HG03432 (cell line): Measurements from ENCODE around the gene PTPRG.
"Not testable (repeated sequence)": the region's sequence is repeated elsewhere in the genome, so short reads cannot be mapped to it uniquely, and the experiment has no call there.

Experiments used
- ATAC-seq: cut with Tn5 transposase; IDR thresholded peaks from one replicate; pipeline ENCODE4 v1.9.1; 2021; ENCODE audit warnings: mild to moderate bottlenecking, moderate library complexity; ENCODE audit not compliant: unreplicated experiment

Gene PTPRG

DNA sequence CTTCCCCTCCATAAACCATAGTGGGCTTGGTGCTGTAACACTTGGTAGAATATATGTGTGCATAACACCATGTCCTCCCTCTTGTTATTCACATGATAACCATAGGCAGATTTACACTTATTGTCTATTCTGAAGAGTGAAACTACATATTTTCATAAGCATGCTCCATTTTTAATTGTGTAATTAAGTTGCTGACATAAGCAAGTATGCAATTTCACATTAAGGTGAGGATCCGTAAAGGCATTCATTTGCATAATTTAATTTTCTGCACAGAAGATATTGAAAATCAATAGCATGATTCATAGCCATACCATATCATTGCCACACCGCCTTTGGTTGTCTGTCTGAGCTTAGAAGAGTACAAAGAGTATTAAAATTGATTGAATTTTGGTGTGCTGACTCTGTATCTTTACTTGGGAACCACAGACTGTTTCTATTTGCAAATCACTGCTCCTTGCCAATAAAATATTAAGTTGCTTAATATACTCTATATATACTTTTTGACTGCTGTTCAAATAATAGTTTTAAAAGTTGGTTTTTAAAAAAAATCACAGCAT is 182.4 kb downstream of the PTPRG start:
- ATAC-seq = no peak

DNA sequence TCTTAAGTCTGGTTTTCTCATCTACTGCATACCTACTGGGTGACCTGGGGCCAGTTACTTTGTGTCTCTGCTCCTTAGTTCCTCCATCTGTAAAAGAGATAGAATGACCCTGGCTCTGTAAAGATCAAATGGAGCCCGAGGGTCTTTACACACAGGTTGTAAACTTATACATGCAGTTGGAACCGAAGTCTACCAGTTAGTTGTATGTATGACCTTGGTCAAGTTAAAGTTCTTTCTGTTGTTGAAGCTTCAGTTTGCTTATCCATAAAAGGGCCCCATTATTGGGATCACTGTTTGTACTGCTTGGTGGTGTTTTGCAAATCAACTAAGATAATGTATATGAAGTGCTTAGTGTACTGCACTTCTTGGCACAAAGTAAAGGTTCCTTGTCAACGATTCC is 186.9 kb downstream of the PTPRG start:
- no peak for ATAC-seq

DNA sequence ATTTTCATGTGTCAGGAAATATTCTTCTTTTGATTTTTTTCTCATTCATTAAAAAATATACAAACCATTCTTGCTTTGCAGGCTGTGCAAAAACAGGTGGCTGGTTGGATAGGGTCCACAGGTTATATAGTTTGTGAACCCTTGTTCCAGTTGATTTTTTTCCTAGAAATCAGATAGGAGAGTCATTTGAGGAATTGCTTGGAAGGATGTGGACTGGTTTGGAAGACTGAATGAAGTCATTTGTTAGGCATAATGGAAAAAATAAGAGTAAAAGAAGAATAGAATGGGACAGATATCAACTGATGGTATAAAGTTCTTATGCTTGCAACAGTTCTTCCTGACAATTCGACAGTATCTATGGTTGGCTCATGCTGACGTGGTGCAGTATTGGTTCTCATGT is 189.4 kb downstream of the PTPRG start:
- ATAC-seq = no peak

DNA sequence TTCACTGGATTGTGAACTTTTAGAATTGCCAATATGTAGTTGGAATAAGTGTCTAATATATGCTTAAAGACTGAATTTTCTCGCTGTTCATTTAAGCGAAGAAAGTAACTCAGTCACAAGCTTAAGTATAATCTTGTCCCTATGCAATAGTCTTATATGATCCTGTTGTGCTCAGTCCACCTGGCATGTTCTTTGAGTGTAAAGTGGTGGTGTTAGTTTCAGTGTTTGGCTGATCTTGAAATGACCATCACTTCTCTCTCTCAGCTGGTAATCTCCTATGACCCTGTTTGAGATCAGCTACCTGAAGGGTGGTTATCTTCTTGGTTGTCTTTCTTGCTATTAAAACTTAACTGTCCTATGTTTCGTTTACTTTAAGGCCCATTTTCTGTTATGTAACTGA is 197.5 kb downstream of the PTPRG start:
- ATAC-seq = no peak

DNA sequence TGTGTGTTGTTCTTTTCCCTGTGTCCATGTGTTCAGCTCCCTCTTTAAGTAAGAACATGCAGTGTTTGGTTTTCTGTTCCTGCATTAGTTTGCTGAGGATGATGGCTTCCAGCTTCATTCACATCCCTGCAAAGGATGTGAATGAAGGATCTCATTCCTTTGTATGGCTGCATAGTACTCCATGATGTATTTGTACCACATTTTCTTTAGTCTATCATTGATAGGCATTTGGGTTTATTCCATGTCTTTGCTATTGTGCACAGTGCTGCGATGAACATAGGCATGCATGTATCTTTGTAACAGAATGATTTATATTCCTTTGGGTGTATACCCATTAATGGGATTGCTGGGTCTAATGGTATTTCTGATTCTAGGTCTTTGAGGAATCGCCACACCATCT is 199.4 kb downstream of the PTPRG start:
- not testable (repeated sequence) for ATAC-seq

DNA sequence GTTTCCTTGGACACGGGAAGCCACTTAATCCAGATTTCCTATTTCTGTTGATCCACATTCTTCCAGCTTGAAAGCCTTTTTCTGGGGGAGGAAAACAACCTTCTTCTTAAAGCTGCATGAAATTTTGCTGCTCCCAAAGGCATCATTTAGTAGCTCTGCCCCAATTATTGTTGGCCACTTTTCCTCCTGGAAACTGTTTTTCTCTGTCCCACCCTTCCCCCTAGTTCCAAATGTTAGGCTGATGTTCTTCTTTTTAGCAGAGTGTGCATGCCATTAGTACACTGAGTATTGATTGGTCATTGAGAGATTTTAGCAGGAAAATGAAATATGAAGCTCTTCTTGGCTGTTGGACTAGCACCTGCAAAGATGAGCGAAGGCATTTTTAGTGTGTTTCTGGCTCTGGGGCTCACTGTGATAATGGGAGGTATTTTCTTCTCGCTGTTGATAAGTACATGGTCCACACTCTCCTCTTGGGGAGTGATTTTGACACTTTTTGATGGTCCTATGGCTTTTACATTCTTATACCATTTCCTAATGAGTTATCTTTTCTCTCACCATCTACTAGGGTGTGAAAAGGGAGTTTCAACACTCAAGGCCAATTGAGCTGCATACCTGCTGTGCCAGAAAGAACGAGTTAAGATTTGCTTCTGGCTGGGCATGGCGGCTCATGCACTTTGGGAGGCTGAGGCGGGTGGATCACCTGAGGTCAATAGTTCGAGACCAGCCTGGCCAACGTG is 200.5 kb downstream of the PTPRG start:
- ATAC-seq = no peak

DNA sequence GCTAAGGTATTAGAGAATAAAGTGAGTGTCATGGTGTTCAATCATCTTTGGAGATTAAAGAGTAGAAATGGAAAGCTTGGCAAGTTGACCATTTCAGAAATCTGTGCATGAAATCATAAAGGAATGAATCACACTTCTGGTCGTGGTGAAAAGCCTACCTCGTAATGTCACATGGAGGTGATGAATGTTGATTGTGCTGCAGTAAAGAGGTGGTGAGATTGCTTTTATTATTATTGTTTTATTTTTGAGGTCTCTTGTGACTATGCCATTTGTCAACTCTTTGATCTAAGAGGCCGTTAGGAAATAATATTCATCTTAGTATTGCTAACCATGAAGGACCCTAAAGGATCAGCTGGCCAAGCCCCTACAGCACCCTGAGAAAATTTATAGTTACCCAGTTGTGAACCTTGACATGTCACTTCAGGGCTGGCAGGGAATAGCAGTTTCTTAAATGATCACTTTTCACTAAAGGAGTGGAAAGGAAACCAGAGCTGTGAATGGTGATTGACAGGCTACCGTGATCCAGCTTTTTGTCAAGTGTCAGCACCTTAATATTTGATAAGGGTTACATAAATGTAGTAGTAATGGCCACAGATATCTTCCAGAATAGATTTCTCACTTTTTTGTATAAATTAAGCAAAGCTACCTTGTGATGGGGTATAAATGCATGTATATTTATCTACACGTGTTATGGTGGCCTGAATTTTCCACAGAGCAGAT is 203.9 kb downstream of the PTPRG start:
- no peak for ATAC-seq

DNA sequence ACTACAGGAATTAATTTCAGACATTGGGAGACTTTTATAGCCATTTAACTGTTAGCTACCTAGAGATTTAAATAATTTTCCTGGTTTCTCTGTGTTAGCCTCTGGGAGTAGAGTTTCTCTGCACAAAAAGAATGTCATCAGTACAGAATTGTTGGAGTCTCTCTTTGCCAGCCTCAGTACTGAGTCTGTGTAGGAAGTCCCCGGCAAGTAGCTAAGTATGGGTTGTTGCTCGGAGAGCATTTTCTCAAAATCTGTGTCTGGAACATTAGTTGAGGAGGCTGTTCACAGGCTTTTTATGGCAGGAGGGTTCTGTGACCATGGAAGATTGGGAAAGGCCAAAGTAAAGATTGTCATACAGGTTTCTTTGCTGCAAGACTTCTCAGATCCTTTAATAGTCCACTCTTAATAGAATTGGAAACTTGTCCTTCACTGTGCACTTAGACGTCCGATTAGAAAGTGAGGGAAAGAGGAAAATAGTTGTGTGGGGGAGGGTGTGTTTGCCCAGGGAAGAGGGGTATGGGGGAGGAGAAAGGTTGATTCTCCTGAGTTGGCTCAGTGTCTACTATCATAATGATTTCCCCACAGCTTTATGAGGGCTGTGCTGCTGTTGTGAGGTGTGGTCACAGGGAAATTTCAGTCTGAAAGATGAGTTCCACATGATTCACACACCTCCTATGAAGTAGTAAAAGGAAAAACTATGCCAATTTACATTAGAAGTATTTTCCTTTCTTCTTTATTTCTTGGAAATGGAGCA is 207.1 kb downstream of the PTPRG start:
- no peak for ATAC-seq

DNA sequence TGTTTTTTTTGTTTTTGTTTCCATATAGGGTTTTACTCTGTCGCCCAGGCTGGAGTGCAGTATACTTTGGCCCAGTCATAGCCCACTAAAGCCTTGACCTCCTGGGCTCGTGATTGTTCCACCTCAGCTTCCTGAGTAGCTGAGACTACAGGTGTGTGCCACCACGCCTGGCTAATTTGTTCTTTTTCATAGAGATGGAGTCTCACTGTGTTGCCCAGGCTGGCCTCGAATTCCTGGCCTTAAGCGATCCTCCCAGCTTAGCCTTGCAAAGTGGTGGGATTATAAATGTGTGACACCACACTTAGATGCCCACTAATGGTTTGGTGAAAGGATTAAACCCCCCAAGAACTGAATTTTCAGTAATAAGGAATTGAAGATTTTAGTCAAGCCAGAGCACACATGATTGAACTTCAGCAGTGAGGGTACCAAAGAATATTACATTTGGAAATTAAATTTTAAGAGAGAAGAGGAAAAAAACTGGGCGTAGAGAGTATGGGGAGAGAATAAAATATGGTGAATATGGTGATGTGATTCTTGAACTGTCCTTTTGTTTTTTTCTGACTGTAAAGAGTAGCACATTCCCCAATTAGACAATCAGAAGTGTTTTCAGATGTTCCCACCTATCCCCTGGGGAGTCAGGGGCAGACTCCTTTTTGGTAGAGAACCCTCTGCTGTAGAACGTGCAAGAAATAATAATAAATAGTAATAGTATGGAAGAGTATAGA is 208.1 kb downstream of the PTPRG start:
- no peak for ATAC-seq

DNA sequence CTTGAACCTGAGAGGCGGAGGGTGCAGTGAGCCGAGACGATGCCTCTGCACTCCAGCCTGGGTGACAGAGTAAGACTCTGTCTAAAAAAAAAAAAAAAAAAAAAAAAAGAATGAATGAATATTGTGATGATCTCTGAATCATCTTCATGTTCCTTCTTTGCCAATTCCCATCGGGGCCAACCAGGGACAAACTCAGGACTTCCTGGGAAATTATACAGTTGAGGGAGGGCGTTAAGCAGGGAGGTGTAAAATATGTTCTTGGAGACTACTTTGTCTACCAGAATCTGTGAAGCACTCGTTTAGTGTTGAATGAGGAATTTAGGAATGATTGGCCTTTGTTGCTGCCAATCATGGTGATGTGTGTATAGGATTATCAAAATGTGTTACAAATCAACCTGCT is 210.6 kb downstream of the PTPRG start:
- no peak for ATAC-seq

DNA sequence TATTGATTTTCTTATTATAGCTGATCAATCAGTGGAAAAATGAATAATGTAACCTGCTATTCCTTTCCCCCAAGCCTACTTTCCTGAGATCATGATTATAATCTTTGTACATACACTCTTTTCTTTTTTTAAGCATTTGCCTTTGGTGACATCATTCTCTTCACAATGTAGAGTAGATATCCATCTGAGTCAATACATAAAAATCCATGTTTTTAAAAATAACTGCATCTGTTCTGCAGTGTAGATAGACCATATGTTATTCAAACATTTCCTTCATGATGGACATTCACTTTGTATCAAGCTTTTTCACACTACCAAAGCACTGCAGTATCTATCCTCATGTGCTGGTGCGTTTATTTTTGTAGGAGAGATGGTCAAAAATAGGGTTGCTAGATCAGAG is 211.1 kb downstream of the PTPRG start:
- no peak for ATAC-seq

DNA sequence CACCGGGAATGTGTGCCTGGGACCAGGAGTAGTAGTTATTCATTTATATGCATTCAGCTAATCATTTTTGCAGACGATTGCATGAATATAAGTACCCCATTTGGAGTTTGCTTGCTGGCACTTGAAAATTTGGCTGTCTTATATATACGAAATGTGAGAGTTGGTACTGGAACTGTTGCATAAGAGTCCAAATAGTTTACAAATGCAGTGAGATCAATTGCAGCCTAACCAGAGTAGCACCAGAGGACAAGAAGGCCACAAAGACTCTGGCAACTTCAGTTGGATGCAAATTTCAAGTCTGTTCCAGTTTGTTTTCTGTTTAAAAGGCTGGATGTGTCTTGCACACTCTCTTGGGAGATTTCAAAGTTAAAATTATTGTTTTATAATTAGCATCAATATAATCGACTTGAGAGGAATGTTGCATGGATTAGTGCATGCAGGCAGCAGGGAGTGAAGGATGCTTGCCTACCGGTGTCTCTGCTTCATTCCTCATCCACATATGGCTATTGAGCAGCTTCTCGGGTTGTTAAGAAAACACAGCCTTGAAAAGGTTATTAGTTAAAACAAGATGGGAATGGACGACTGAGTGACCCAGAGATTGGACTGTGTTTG is 213.0 kb downstream of the PTPRG start:
- no peak for ATAC-seq

DNA sequence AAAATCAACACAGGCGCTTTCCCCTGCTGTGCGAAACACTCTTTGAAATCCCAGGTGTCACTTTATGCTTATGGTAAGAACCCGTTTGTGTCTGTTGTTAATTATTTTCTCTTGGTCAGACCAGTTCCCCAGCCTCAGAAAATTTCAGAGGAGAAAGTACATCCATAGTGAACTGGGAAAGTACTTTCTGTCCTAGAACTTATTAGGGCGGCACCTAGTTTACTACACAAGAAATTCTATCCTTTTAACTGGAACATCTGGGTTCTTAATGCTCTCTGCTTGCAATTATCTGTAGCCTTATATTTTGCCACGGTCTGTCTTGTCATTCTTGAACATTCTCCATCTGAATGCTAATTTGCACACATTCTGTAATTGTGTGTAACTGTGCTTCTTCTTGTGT is 215.0 kb downstream of the PTPRG start:
- ATAC-seq = no peak

DNA sequence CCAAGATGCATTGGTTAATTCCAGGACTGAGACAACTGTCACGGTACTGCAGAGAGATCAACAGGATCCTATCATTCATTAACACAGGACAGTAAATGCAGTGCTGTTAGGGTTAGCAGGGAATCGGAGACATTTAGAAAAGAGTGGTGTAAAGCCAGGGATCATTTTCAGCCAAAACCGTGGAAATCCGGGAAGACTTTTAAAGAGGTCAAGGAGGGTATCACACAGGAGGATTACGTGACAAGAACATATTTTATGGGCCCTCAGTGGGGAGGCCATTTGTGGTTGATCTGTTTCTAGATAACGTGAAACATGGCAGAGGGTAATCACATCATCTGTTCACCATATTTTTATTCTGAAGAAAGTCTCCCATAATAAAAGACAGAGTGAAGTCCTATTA is 216.1 kb downstream of the PTPRG start:
- ATAC-seq = no peak

DNA sequence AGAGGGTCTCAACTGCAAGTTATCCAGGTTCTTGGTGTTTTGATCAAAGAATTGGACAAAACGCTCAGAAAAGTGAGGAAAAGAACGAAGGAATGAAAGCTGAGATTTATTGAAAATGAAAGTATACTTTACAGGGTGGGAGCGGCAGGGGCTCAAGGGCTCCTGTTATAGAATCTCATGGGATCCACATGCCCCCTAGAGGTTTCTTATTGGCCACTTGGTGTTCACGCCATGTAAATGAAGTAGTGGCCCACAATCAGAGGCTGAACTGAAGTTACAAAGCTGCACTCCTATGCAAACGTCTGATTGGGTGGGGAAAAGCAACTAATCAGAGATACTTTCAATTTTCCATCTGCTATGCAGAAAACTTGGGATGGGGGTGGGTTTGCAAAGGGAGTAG is 216.7 kb downstream of the PTPRG start:
- ATAC-seq = no peak

DNA sequence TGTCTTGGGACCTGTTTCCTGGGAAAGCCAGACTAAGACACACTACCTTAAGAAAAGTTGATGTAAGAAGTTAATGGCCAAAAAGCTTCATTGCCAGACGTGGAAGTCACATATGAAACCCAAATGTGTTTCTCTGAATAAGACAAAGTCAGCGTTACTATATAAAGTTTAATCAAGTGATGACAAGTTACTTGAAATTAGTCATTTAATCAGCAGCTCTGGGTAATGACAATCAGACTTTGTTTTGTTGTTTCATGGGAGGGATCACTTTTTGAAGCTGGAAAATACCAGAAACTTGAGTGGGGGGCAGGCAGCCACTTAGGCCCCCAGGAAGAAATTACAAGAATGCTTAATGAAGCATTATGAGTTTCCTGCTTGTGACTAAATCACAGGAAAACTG is 218.6 kb downstream of the PTPRG start:
- no peak for ATAC-seq

DNA sequence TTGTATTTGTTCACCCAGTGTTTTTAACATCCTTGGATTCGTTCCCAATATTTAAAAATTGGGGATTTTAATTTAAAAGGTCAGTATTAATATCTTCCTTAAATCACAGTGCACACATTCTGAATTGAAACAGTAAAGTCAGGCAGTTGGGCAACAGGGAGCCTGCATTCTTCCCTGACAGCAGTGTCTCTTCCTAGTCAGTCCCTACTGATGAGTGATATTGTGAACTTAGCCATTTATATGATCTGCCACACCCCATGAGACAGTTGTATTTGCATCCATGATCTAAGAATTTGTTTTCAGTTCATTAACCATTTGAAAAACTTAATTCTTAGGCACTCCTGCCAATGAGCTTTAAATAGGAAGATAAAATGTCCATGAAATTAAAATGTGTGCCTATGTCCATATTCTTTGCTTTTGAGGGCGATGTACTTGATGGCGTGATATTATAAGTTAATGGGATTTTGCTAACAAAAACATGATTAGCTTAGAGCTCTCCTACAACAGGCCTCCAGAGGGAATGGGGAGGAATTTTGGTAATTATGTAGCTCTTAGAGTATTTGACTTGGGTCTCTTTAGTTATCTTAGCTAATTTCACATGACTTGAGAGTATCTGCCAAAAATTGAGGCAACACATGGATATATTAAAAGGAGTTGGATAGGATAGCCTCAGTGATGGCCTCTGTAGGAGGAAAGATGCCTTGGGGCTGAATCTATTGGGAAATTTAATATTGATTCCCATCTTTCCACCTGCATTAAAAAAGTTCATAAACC is 219.3 kb downstream of the PTPRG start:
- ATAC-seq = no peak

DNA sequence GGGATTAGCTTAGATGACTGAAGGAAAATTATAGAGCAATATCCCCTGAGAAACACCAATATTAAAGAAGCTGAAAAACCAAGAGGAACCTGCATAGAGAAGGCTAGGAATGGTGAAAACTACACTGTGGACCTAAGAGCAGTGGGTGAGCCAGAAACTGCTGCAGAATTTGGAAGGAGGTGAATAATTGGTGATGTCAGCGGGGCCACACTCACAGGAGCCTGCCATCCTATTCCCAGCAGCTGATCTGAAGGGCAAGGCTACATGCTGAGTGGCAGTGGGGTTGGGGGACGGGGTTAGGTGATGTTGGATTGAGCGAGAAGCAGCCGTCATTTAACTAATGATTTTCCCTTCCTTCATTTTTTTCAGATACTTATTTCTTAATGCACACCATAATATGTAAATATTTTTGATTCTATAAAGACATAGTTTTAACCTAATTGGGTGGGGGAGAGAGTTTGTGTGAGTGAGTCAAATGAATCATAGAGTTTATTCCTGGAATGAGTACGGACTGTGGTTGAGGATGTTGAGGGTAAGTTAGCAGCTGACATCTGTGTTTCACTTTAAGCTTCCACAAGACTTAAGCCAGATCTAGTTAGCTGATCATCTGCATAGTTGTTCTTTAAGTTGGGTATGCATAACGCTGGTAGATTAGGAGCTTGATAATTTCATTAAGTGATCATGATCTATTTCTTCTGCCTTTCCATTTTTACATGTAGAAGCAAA is 222.8 kb downstream of the PTPRG start:
- no peak for ATAC-seq
